Measurements from ENCODE around the gene CHAC1. TPM values are rescaled to one million over a fixed set of nuclear protein-coding genes. Genes with fewer than 3 reads are reported as not detected.

Gene CHAC1, protein sequence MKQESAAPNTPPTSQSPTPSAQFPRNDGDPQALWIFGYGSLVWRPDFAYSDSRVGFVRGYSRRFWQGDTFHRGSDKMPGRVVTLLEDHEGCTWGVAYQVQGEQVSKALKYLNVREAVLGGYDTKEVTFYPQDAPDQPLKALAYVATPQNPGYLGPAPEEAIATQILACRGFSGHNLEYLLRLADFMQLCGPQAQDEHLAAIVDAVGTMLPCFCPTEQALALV
- 8.0 and 8.1 TPM in 2 replicates for polyA plus RNA-seq (2014; cell fraction: cytosol; rRNA removed)
- polyA plus RNA-seq (2014; cell fraction: nucleus; rRNA removed) = 6.2 and 7.3 TPM in 2 replicates

DNA sequence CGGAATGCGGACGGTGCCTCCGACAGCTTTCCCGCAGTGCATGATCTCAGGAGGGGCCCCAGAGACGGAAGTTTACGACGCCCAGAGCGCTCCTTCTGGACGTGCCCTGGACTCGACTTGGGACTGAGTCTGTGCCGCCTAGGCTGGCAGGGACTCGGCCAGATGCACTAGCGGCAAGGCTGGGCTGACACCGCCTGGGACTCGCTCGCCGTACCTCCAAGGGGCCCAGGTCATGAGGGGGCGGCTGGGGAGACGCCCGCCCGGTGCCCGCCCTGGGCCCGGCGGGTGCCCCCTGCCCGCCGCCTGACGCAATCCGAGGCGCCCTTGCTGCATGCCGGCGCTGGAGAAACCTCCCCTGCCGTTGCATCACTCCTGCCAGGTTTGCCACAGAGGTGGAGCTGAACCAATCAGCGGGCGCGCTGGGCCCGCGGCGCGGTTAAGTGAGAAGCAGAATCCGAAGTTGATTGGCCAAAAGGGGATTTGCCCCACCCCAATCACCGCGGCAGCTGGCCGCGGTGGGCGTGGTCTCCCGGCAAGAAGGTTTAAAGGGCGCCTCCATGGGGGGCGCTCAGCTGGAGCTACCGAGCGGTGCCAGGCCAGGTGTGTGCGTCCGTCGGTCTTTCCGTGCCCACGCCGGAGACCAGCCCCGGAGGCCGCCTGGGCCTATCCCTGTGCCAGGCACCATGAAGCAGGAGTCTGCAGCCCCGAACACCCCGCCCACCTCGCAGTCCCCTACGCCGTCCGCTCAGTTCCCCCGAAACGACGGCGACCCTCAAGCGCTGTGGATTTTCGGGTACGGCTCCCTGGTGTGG is at the start of gene CHAC1:
Gene CHAC1, plus strand, starts transcription at position 571 of the 812 bp plus-strand sequence. Its CDS starts 113 bp downstream, at position 684.
- peak; percentile 96 for DNase-seq (ENCODE audit: low spot score)

DNA sequence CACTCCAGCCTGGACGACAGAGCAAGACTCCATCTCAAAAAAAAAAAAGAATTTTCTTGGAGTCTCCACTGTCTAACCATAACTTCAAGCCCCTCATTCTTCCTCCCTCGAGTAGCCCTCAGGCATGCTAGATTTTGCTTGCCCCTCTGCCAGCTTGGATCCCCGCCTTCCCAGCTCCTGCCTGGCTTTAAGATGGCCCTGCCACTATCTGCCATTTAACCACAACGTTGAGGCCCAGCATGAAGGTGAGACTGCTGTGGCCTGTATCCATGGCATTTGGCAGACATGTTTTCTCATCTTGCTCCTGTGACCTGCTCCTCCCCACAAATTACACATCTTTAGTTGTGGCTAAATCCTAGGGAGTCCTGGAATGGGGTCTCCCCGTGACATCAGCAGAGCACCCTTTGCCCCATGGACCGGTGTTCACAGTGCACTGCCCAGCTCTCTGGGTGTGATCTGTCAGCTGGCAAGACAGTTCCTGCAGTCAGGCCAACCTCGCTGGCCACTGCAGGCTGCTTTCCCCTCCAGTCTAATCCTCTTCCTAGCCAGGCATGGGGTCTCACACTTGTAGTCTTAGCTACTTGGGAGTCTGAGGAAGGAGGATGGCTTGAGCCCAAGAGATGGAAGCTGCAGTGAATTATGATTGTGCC is 48.6 kb upstream of the CHAC1 start:
- DNase-seq (ENCODE audit: low spot score) = no peak

DNA sequence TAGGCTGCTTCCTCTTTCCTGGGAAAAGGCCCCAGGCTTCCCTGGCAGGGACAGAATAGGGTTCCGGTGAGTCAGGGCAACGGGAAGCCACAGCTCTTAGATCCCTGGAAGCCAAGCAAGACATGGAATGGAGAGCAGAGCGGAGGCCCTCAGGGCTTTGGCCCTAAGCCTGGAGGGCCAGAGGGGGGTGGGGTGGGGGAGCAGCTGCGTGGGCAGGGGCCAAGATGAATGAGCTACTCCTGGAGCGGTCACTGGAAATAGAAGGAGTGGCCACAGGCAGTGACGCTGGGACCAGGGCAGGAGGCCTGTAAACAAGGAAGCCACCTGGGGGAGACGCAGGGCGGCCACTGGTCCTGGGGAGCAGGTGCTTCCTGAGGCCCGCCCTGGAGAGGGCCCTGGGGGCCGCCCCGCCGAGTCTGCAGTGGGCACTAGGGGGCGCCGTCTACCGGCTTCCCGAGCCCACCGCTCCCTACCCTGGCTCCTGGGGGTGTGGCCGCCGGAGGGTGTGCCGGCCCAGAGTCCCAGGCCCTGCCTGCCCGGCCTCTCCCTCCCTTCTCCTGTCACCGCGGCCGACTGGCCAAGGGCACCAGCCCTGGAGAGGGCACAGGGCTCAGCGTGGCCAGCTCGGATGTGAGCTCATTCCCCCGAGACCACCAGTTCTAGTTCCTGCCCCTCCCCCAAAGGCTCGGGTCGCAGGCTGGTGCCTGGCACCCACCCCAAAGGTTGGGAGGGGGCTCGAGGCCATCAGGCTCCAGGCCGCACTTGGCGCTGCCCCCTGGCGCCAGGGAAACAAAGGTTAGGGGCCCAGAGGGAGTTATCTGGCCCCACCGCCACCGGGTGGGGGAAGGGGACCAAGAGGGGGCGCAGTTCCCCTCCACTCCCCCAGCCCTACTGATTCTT is 46.9 kb upstream of the CHAC1 start:
- DNase-seq (ENCODE audit: low spot score) = peak; percentile 74

DNA sequence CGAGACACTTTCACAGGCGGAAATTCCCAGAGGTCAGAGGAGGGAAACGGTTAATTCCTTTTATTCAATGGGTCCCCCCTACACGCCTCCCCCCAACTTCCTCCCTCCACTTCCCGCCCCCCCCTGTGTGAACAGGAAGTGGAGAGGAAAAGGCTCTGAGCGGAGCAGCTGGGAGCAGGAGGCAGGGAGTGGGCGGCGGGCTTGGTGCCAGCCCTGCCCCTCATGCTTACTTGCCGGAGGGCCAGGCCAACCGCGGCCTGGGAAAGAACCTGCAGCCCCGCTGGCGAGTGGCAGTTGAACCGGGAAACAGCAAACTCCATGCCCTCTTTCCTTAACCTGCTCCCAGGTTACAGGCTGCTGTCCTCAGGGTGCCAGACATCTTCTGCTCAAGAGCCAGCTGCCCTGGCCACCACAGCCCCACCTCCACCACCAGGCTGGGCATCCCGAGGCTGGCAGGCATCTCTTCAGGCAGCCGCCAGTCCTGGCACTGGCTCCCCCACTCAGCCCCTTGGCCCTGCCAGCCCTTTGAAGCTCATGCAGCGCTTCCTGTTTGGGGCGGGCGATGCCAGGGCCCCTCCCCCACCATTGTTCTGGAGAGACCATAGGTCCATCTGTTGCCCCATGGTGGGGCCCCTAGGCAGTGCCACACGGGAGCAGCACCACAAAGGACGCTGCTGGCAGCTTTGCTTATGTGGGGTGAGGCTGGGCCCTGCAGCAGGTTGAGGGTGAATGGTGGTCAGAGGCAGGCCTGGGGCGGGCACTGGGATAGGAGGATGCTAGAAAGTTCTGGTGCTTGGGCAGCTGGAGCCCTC is 46.1 kb upstream of the CHAC1 start:
- no peak for DNase-seq (ENCODE audit: low spot score)

DNA sequence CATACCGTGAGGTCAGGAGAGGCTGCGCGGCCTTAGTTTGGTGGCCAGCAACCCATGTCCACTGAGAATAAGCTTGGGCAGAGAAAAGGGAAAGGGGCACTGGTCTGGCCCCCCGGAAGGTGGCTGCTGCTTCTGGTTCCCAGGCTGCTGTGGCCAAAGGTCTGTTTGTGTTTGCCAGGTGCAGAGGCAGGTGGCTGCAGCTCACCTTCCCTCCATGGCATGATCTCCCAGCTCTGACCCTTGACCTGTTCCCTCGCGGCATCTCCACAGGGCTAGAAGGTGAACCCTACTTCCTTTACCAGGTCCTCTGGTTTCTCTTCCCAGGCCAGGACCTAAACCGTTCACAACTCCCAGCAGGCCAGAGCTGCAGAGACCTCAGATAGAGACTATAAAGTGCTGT is 45.2 kb upstream of the CHAC1 start:
- DNase-seq (ENCODE audit: low spot score) = no peak

DNA sequence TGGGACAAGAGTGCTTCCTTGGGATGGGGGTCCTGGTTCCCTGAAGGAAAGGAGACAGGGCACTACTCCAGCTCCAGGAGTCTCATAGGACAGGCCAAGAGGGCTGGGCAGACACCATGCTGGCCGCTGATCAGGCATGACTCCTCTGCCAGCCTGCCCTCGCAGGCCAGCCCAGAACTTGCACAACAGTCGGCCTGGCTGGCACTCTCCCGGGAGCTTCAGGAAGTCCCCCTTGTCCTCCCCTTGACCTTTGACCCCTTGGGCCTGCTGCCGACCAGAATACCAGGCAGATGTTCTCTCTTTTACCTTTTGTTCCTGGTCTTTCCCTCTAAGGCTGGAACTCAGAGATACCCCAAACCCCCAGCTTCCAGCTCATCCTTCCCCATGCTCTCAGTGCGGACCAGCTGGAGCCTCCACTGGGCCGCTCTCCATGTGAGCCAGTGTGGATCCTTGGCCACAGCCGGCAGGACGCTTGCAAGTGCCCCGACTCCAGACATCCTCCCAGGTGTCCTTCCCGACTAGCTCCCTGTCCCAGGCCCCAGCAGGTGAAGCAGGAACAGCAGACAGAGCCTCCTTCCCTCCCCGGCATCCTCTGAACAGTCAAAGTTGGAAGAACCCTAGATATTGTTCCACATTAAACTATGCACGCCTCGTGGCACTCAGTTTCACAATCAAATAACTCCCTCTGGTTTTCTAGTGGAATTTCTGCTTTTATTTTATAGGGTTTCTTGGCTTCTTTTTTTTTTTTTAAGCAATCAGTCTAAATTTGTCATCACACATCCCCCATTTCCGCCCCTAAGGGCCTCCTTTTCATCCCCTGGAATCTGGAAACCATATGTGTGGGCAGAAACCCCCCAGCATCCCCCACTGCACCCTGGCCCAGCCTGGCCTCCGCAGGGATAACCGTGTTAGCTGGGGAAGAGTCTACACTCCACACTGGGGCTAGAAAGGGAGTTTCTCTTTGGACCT is 43.3 kb upstream of the CHAC1 start:
- no peak for DNase-seq (ENCODE audit: low spot score)

DNA sequence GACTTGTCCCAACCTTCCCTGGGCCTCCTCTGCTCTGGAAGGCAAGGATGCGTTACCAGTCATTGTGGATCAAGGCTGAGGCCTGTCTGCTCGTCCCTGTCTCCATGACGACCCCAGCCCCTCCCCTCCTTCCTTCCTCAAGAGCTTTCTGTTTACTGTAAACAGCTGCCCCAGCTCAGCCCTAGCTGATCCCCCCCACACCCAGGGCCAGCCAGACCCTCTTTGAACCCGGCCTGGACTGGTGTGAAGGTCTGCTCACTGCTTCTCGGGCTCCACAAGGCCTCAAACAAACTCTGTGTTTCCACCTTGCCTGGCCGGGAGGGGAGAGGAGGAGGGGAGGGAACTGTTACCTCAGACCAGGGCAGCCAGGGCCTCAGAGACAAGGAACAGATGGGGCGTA is 42.1 kb upstream of the CHAC1 start:
- DNase-seq (ENCODE audit: low spot score) = peak; percentile 84

DNA sequence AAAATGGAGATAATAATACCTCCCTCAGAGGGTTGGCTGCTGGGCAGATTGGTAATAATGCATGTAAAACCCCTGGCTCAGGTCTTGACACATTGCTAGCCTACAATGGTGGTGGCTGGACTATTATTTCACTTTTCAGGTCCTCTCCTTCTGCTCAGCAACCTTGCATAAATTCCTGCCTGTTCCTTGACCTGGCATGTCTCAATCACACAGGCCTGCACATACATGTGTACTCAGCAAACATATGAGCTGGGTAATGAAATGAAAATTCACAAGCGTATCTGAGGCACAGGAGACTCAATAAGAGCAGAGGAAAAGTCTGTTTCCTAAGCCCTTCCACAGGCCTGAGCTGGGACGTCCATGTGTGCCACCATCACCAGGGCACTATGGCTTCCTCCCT is 41.6 kb upstream of the CHAC1 start:
- no peak for DNase-seq (ENCODE audit: low spot score)

DNA sequence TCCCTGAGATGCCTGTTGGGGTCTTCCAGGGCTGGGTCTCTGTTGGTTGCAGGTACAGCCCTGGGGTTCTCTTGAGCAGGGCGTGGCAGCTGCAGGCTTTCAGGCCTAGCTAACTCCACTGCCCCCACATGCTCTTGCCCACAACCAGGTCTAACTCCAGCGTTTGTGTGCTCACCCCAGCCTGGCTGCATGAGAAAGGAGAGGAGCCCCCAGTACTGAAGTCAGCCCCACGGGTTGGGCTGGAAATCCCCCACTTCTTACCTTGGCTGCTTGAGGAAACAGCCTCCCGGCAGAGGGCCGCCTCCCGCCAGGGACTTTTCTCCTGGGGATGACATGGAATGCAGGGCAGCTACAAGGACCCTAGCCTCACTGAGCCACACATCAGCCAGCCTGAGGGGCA is 40.8 kb upstream of the CHAC1 start:
- no peak for DNase-seq (ENCODE audit: low spot score)

DNA sequence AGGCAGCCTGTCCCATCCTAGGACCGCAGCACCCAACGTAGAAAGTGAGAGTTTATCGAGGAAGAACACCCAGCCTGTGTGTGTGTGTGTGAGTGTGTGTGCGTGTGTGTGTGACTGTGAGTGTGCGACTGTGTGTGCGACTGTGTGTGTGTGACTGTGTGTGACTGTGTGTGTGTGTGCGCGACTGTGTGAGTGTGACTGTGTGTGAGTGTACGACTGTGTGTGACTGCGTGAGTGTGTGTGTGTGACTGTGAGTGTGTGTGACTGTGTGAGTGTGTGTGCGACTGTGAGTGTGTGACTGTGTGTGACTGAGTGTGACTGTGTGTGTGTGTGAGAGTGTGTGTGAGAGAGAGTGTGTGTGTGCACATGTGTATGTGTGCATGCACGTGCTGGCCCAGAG is 39.3 kb upstream of the CHAC1 start:
- no peak for DNase-seq (ENCODE audit: low spot score)

DNA sequence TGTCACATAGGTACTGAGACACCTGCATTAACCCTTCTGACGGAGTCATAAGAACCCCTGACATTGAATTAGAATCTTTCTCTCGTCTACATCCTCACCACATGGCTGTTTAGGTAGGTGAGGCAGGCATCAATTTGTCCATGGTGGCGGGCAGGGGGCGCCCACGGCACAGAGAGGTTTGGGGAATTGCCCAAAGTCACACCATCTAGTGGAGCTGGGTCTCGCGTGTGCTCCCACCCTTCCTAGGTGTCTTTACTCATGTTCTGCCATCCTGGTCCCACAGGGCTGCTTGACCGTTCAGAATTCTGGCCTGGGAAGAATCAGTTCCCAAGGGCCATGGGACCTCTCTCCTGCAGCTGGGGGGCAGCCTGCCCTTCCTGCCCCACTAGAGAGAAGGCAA is 38.8 kb upstream of the CHAC1 start:
- no peak for DNase-seq (ENCODE audit: low spot score)

DNA sequence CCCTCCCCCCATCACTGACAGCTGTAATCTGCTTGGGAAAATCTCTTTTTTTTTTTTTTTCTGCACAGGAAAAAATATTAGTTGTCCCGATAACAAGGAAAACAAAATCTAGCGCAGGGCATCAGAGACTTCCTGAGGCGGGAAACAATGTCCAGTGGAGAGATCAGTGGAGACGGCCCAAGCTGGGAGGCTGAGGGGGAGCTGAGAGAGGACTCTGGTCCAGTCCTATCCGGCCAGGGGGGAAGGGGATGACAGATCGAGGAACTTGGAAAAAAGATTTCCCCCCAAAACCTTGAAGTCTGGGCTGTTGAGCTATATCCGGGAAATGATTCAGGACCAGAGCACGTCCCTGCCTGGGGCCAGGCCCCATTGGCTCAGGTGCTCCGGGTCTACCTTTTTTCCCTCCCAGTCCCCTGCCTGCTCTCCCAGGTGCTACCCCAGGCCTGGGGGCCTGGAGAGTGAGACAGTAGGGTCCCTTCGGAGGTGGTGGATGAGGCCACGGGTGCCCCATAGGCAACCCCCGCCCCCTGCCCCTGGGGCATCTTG is 38.1 kb upstream of the CHAC1 start:
- DNase-seq (ENCODE audit: low spot score) = no peak

DNA sequence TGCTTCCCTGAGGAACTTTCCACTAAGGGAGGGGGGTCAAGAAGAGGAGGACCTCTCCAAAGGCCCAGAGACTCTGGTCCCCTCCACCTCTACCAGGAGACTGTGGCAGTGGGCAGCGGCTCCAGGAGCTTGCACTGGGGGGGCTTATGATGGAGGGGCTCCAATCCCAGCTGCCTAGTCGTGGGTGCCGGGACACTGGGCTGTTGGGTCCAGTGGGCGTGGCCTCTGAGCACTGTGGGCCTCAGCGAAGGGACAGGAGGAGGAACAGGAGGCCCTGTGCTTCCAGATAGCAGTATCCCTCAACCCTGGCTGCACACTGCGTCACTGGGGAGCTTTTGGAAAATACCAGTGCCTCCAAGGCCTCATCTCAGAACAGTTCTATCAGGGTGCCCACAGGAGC is 37.6 kb upstream of the CHAC1 start:
- DNase-seq (ENCODE audit: low spot score) = no peak

DNA sequence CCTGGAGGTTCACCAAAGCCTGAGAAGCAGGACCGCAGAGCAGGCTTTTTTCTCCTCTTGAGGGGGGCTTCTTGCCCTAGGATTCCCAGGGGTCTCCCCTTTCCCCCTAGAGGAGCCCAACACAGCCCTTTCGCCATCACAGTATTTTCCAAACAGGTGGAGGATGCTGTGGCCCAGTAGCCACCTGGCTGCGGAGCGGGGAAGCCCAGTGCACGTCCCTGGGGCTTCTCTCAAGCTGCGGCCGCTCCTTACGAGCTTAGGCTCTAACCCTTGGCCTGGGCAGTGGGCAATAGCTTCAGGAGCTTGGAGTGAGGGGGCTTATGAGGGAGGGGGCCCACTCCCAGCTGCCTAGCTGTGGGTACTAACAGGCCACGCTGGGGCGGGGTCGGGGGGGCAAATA is 35.7 kb upstream of the CHAC1 start:
- DNase-seq (ENCODE audit: low spot score) = no peak

DNA sequence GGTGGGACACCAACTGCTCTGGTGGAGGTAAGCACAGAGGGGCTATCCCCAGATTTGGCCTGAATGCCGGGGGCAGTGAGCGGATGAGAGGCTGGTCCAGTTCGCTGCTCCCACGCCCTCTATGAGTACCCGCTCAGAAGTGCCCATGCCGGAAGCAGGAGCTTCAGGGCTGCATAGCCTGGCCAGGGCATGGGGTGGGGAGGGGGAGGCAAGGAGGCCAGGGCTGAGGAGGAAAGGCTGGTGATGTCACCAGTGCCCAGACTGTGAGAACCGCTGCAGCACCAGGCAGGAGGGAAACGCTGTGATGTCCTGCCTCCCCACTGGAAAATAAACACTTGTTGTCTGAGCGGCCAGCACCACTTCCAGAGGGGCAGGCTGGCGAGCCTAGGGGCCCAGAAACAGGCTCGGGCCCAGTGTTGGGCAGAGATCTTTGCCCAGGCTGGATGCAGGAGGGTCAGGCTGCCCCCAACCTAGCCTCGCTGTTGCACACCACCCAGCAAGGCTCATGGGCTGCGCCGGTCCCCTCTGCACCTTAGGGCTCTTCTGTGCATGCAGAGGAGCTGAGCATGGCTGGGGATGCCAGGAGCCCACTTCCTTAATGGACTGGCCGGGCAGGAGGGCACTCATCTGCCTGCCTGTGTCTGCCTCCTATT is 35.0 kb upstream of the CHAC1 start:
- DNase-seq (ENCODE audit: low spot score) = no peak

DNA sequence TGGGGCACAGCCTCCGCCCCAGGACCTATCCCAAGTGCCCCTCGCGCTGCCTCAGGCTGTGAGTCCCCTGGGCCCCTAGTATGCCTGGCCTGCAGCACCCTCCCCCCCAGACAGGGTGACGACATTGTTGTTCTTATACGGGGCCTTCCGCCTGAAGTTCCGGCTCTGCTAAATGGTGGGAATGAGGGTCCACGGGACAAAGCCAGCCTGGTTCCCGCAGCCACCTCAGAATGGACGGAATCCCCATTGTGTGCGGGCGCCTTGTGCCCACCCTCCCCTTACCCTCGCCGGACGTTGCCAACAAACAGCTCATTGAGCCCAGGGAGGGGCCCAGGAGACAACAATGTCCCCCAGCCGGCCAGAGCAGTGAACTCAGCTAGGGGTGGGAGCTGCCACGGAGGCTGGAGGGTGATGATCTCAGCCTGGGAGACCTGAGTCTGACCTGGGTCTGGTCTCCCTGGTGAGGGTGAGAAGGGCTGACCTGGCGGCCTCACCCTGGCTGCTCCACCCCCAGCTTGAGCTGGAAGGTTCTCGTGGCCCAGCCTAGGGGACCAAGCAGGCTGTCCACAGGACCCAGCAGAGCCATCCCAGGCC is 34.4 kb upstream of the CHAC1 start:
- no peak for DNase-seq (ENCODE audit: low spot score)

DNA sequence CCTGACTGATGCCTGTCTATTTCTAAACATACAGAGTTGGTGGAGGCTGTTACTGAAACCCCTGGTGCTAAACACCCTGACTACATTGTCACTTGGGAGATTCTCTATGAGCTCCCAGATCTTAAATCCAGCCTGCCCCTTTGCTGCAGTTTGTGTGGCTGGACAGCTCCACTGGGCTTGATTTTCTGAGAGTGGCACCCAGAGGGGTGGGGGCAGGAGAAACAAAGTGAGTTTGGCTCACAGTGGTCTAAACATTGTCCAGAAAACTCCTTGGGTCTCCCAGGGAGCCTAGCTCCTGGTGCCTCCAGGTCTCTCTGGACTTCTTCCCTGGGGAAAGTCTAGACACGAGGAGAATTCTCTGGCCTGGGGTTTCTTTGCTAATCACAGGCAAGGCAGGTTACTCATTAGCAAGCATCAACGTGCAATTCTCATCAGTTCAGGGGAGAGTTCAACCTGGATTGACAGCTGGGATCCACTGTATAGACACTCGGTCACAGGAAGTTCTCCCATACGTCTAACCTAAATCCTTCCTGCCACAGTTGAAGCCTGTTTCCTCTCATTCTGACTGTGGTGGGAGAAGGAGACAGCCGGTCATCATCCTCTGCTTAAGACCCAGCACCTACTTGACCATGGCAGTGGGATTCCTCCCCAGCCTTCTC is 31.2 kb upstream of the CHAC1 start:
- no peak for DNase-seq (ENCODE audit: low spot score)

DNA sequence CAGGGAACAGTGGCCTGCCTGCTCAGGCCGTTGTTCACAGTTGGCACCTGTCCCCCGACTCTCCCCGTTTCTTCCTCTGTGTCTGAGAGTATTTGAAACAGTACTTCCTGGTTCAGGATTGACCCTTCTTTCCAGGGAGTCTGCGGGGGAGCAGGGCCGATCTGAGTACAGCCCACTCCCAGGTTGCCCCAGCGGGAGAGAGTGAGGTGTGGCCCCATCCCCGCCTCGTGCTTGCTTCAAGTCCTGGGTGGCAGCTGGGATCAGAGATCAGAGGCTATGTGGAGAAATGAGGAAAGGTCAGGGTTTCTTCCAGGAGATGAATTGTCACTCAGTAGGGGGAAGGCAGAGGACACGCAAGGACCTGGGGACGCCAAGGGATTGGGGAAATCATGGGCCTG is 30.7 kb upstream of the CHAC1 start:
- DNase-seq (ENCODE audit: low spot score) = no peak
